Measurements from ENCODE around the gene CHI3L2.

Gene CHI3L2

GRCh38 chr1:111234258-111234657, 6.7 kb downstream of the CHI3L2 start:
- Histone ChIP-seq H3K4me3 (ENCODE audit: low read length) (no peak overlapping the region), H3K27ac (ENCODE audit: low read length) (no peak overlapping the region), H3K4me2 (ENCODE audit: low read depth, low read length) (no peak overlapping the region), H3F3A (ENCODE audit: insufficient read depth, low read length) (no peaks in the 10 kb centered on the region), H3K4me1 (ENCODE audit: low read length) (no peaks in the 10 kb centered on the region), H2AFZ (ENCODE audit: low read length) (no peak overlapping the region), H3K9me2 (replicated peaks; ENCODE audit: insufficient read depth, low read length) (no peaks in the 10 kb centered on the region), H3K36me3 (replicated peaks; ENCODE audit: insufficient read depth, low read length) (no peaks in the 10 kb centered on the region), H4K20me1 (ENCODE audit: insufficient read depth, low read length) (no peaks in the 10 kb centered on the region), H3K79me2 (ENCODE audit: low read length) (no peaks in the 10 kb centered on the region), H3K9me3 (replicated peaks; ENCODE audit: insufficient read depth, low read length) (no peaks in the 10 kb centered on the region), H3K27me3 (replicated peaks; ENCODE audit: insufficient read depth, low read length) (no peaks in the 10 kb centered on the region), H3K9ac (ENCODE audit: low read length) (no peak overlapping the region)
- DNase-seq = no peak
- TF ChIP-seq EZH2phosphoT487 (IDR thresholded peaks at IDR 0.05; ENCODE audit: low read length) (no peak), EZH2 (optimal IDR thresholded peaks at IDR 0.05; ENCODE audit: low read depth, low read length) (no peak)
- TF ChIP-seq, protein P1, sequence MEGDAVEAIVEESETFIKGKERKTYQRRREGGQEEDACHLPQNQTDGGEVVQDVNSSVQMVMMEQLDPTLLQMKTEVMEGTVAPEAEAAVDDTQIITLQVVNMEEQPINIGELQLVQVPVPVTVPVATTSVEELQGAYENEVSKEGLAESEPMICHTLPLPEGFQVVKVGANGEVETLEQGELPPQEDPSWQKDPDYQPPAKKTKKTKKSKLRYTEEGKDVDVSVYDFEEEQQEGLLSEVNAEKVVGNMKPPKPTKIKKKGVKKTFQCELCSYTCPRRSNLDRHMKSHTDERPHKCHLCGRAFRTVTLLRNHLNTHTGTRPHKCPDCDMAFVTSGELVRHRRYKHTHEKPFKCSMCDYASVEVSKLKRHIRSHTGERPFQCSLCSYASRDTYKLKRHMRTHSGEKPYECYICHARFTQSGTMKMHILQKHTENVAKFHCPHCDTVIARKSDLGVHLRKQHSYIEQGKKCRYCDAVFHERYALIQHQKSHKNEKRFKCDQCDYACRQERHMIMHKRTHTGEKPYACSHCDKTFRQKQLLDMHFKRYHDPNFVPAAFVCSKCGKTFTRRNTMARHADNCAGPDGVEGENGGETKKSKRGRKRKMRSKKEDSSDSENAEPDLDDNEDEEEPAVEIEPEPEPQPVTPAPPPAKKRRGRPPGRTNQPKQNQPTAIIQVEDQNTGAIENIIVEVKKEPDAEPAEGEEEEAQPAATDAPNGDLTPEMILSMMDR (IDR thresholded peaks at IDR 0.05; ENCODE audit: low read length) = no peak

- Histone ChIP-seq H3K9me2 (replicated peaks; ENCODE audit: insufficient read depth, low read length) (no peaks in the 10 kb centered on the region), H3K27me3 (replicated peaks; ENCODE audit: insufficient read depth, low read length) (no peaks in the 10 kb centered on the region), H3F3A (ENCODE audit: insufficient read depth, low read length) (no peaks in the 10 kb centered on the region), H3K4me3 (ENCODE audit: low read length) (no peak overlapping the region), H3K79me2 (ENCODE audit: low read length) (no peaks in the 10 kb centered on the region), H3K4me1 (ENCODE audit: low read length) (no peaks in the 10 kb centered on the region), H3K9me3 (replicated peaks; ENCODE audit: insufficient read depth, low read length) (no peaks in the 10 kb centered on the region), H3K27ac (ENCODE audit: low read length) (no peak overlapping the region), H3K36me3 (replicated peaks; ENCODE audit: insufficient read depth, low read length) (no peaks in the 10 kb centered on the region), H3K4me2 (ENCODE audit: low read depth, low read length) (no peak overlapping the region), H4K20me1 (ENCODE audit: insufficient read depth, low read length) (no peaks in the 10 kb centered on the region), H2AFZ (ENCODE audit: low read length) (no peak overlapping the region), H3K9ac (ENCODE audit: low read length) (no peak overlapping the region)
- no peak for TF ChIP-seq EZH2phosphoT487 (IDR thresholded peaks at IDR 0.05; ENCODE audit: low read length)
- no peak for TF ChIP-seq EZH2 (optimal IDR thresholded peaks at IDR 0.05; ENCODE audit: low read depth, low read length)
- TF ChIP-seq, protein P1 (IDR thresholded peaks at IDR 0.05; ENCODE audit: low read length) = no peak
- no peak for DNase-seq
Observed at GRCh38 chr1:111234866-111235265, 7.4 kb downstream of the CHI3L2 start.

- no peak for TF ChIP-seq EZH2 (optimal IDR thresholded peaks at IDR 0.05; ENCODE audit: low read depth, low read length)
- TF ChIP-seq, protein P1 (IDR thresholded peaks at IDR 0.05; ENCODE audit: low read length) = no peak
Observed at GRCh38 chr1:111236379-111236778, 8.9 kb downstream of the CHI3L2 start.

More at GRCh38 chr1:111236379-111236778, 8.9 kb downstream of the CHI3L2 start:
- H3K4me2 ChIP-seq (ENCODE audit: low read depth, low read length) = no peak overlapping the region
- no peaks in the 10 kb centered on the region for H3K9me2 ChIP-seq (replicated peaks; ENCODE audit: insufficient read depth, low read length)
- H3K4me1 ChIP-seq (ENCODE audit: low read length) = no peaks in the 10 kb centered on the region
- H3K9ac ChIP-seq (ENCODE audit: low read length) = no peak overlapping the region
- H3F3A ChIP-seq (ENCODE audit: insufficient read depth, low read length) = no peaks in the 10 kb centered on the region
- H3K27me3 ChIP-seq (replicated peaks; ENCODE audit: insufficient read depth, low read length) = no peaks in the 10 kb centered on the region
- H3K4me3 ChIP-seq (ENCODE audit: low read length) = no peak overlapping the region
- DNase-seq = no peak
- H2AFZ ChIP-seq (ENCODE audit: low read length) = no peak overlapping the region
- H3K36me3 ChIP-seq (replicated peaks; ENCODE audit: insufficient read depth, low read length) = no peaks in the 10 kb centered on the region
- H4K20me1 ChIP-seq (ENCODE audit: insufficient read depth, low read length) = no peaks in the 10 kb centered on the region
- no peaks in the 10 kb centered on the region for H3K79me2 ChIP-seq (ENCODE audit: low read length)
- H3K9me3 ChIP-seq (replicated peaks; ENCODE audit: insufficient read depth, low read length) = no peaks in the 10 kb centered on the region
- no peak overlapping the region for H3K27ac ChIP-seq (ENCODE audit: low read length)
